GM19351 (cell line): ENCODE results near the gene COG5.

Source experiments
- ATAC-seq: cut with Tn5 transposase; IDR thresholded peaks from one replicate; pipeline ENCODE4 v1.9.1; 2021; ENCODE audit warnings: mild to moderate bottlenecking, moderate library complexity; ENCODE audit not compliant: unreplicated experiment

Gene COG5

DNA sequence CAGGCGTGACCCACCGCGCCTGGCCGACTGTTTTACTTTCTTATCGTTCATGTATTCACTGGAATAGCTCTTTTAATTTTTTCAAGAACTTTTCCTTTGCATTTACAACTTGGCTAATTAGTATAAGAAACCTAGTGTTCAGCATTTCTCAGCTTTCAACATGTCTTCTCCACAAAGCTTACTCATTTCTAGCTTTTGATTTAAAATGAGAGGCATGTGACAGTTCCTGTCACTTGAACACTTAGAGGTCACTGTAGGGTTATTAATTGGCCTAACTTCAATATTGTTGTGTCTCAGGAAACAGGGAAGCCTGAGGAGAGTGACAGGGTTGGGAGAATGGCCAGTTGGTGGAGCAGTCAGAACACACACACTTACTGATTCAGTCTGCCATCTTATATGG is 218.9 kb downstream of the COG5 start:
- no peak for ATAC-seq

DNA sequence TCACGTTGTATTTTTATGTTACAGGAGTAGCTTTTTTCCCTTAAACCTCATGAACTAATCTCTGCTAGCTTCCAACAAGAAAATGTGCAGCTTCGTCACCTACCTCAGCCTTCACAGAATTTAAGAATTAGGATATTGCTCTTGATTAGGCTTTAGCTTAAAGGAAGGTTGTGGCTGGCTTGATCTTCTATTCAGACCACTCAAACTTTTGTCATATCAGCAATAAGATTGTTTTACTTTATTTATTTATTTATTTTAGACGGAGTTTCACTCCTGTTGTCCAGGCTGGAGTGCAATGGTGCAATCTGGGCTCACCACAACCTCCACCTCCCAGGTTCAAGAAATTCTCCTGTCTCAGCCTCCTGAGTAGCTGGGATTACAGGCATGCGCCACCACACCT is 219.4 kb downstream of the COG5 start:
- no peak for ATAC-seq

DNA sequence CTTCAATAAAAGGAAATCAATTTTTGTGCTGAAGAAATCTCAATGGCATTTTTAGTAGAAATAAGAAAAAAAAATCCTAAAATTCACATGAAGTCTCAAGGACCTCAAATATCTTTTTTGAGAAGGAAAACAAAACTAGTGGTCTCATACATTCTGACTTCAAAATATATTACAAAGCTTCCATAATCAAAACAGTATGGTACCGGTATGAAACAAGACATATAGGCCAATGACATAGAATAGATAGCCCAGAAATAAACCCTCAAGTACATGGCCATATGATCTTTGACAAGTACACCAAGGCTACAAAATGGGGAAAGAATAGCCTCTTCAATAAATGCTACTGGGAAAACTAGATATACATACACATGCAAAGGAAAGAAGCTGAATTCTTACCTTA is 225.6 kb downstream of the COG5 start:
- ATAC-seq, result no peak

DNA sequence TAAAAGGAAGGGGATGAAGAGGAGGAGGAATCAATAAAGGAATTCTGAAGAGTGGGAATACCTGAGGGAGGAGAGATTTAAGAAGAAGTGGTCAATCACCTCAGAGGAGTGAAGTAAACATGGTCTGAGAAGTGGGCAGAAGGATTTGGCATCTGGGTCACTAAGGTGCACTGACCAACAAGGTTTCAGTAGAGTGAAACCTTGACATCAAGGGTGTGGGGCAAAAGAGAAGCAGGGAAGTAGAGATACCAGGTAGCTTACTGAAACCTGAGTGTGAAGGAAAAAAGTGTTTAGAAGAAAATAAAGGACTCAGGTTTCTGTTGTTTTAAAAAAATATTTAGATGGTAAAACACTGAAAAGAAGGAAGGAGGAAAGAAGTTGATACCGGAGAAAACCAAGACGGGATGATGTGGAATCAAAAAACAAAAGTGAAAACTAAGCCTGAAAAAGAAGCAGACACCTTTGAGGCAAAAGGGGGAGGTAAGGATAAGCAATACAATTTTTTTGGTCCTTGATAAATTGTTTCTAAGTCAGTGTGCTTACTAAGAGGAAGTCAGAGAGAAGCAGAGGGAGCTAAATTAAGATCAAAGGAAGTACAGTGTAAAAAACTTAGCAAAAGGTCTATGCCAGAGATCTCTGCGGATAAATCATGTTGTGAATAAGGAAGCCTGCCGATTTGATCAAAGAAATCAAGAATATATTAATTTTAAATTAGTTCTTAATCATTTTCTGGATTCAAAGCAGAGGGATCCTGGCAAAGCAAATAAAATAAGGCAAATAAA is 231.0 kb downstream of the COG5 start:
- ATAC-seq, result peak; percentile 73

DNA sequence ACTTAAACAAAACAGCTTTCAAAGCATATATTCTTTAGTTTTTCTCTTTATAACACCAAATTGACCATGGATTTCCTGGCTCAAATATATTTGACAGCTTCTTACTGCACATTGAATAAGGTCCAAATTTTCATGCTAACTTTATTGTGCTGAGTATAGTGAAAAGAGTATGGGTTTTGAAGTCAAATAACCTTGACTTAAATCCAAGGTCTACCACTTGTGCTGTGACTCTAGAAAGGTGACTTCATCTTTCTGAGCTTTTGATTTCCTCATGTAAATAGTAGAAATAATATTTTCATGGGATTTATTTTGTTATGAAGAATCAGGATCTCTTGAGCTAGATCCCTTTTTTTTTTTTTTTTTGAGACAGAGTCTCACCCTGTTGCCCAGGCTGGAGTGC is 233.2 kb downstream of the COG5 start:
- ATAC-seq, result no peak

DNA sequence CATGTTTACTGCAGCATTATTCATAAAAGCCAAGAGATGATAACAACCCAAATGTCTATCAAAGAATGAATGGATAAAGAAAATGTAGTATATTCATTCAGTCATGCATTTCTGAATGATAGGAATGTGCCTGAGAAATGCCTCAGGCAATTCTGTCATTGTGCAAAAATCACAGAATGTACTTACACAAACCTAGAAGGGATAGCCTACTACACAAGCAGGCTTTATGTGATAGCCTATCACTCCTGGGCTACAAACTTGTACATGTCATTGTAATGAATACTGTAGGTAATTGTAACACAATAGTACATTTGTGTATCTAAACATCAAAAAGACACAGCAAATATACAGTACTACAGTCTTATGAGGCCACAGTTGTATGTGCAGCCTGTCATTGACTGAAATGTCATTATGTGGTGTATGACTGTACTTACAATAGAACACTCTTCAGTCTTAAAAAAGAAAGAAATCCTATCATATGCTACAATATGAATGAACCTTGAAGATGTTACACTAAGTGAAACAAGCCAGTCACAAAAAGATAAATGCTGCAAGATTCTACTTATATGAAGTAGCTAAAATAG is 235.6 kb downstream of the COG5 start:
- ATAC-seq, result no peak

DNA sequence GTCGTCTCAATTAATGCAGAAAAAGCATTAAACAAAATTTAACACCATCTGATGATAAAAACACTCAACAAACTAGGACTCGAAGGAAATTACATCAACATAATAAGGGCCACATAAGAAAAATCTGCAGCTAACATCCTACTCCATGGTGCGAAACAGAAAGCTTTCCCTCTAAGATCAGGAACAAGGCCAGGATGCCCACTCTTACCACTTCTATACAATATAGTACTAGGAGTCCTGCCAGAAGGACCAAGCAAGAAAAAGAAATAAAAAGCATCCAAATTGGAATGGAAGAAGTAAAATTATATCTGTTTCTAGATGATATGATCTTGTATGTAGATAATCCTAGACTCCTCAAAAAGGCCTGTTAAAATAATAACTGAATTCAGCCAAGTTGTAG is 237.7 kb downstream of the COG5 start:
- ATAC-seq, result no peak

DNA sequence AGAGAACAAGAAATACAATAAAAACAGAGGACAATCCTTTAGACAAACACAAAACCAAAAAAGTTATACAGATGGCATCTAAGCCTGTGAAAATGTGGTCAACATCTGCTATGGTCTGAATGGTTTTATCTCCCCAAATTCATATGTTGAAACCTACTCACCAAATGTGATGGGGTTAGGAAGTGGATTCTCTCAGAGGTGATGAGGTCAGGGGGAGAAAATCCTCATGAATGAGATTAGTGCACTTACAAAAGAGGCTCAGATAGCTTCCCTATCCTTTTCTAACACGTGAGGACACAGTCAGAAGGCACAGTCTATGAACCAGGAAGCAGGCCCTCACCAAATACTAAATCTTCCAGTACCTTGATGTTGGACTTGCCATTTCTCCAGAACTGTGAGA is 241.7 kb downstream of the COG5 start:
- ATAC-seq, result no peak

DNA sequence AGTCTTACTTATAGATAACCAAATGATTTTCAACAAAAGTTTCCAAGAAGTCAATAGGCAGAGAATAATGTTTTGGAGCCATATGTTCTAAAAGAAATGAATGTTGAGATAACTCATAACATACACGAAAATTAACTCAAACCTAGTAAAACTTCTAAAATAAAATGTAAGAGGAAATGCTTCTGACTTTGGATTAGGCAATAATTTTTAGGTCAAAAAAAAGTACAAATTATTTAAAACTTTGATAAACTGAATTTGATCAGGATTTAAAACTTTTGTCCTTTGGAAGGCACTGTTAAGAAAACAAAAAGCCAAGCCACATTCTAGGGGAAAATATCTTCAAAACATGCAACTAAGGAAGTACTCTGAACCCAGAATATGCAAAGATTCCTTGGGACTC is 242.1 kb downstream of the COG5 start:
- no peak for ATAC-seq

DNA sequence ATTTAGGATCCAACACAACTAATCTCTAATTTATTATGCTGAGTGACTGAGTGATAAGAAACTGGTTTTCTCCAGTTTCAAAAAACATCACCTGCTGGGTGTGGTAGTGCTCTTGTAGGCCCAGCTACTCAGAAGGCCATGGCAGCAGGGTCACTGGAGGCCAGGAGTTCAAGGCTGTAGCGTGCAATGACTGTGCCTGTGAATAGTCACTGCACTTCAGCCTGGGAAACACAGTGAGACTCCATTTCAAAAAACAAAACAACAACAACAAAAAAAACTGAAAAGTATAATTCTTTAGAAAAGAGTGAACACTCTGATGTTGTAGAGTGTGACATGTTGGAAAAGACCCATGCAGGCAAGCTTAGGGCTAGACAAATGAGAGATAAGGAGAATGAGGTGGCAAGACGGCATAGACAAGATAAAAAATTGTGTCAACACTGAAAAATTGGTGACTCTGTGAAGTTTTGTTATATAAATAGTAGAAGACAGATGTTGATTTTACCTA is 243.9 kb downstream of the COG5 start:
- ATAC-seq, result no peak

DNA sequence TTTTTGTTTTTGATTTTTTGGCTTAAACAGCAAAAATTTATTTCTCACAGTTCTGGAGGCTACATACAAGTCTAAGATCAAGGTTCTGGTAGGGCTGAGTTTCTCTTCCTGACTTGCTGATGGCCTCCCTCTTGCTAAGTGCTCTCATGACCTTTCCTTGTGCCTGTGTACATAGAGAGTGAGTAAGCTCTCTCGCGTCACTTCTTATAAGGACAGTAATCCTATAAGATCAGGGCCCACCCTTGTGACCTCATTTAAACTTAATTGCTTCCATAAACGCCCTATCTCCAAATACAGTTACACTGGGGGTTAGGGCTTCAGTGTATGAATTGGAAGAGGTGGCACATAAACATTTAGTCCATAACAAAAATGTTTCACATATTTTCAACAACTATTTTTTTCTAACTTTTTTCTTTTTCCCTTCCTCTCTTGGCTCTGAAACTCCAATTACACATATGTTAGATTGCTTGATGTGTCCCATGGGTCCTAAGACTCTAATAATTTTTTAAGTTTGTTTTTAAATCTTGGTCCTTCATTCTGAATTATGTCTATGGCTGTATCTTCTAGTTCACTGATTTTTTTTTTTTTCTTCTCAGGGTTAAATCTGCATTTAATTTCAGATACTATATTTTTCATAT is 245.1 kb downstream of the COG5 start:
- no peak for ATAC-seq

DNA sequence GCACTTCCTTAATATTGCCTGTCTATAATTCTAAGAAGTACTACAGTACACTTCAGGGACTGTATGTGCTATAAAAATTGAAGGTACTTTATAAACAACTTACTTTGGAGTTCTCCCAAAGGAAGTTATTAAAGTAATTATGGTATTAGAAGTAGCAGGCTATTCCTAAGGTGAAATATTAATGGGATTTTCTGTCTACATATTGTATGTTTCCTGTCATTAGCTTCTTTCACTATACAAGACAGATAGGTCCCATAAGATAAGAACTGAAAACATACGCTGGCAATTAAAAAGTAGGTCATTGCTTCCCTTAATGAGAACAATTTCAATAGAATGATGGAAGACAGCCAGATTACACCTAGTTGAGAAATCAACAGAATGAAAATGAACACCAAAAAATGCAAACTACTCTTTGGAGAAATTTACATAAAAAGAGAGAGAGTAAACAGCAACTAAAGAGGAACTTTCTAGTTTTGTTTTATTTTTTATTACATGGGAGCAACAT is 248.0 kb downstream of the COG5 start:
- no peak for ATAC-seq

DNA sequence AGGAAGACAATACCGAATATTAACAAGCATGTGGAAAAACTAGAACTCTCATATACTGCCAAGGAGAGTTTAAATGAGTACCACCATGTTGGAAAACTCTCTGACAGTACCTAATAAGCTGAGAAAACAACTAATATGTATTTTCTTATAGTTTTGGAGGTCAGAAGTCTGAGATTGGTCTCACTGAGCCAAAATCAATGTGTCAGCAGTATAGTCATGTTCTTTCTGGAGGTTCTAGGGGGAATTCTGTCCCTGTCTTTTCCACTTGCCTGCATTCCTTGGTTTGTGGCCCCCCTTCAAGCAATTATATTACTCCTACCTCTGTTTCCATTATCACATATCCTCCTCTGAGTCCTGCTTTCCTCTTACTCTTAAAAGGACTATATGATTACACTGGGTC is 250.4 kb downstream of the COG5 start:
- no peak for ATAC-seq

DNA sequence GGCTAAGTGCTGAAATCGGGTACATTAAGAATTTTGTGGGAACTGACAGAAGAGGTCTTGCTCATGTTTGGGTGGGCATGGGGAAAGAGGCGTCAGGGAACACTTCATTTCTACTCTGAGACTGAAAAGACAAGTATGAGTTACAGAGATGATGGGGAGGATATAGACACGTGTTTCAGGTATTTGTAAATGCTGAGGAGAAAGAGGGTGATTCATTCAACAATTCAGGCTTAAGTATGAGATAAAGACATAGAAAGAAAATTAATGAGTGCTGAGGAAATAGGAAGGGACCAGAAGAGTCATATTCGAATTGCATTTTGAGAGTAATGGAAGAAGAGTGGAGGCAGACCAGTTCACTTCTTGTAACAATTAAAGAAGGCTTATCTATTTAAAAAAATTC is 251.3 kb downstream of the COG5 start:
- no peak for ATAC-seq

DNA sequence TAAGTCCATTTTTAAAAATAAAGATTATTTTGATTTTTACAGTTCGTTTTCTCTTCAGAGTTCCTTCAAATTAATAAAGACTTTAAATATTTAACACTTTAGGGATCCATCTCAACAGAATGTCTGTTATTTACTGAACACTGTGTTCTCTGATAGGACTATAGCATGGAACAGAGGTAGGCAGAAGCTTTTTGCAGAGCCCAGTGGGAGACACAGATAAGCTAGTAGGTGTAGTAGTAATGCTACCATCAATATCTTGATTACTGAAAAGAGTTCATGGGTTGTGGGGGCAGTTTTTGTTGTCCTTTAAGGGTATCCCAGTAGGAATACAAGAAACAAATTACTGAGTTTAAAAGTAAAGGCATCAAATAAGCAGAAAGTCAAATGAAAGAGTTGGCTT is 254.4 kb downstream of the COG5 start:
- no peak for ATAC-seq

DNA sequence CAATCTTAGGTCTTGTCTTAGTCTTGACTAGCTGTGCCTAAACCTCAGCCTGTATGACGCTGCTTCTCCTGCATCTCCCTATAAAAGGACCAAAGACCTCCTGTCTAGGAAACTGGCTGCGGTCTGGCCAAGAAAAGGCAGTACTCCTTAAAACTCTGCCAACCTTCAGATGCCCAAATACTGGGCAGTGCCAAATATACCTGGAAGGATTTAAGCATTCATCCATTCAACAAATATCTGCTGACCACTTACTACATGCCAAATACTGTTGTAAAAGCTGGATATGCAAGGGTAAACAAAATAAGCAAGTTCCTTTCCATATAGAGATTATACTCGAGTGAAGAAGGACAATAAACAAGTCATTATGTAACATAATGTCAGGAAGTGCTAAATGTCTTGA is 259.1 kb downstream of the COG5 start:
- ATAC-seq, result no peak

DNA sequence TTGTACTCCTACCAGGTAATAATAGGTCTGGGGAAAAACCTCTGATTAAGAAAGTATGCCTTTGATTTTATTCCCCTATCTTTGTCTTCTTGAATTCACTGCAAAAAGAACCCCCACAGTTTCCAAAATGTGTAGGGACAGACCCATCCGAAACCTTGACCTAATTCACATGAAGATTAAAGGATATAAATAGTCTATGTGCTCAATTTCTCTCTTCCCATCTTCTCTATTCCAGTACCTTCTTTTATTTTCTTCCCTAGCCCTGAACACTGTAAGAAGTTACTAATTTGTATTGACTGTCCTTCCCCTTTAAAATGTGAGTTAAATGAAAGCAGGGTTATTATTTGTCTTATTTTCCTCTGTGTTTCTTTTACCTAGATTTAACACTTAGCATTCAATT is 259.7 kb downstream of the COG5 start:
- ATAC-seq, result no peak

DNA sequence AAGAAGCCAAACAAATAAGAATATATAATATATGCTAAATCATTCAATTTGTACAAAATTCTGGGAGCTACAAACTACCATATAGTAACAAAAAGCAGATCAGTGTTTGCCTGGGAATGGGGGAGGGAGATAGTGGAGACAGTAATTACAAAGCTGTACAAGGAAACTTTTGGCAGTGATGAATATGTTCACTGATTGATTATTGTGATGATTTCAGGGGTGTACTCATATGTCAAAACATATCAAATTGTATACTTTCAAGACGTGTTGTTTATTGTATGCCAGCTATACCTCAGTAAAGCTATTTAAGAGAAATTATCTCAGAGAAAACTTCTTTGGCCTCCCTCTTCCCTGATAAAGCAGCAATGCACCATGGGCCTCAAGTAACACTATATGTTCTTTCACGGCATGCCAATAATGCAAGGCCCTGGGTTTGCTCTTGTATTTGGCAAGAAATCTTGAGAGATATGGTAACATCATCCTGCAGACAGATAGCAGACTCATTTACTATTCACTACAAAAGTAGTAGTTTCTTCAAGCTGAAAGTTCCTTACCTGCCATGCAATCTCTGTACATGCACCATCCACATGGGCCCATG is 261.4 kb downstream of the COG5 start:
- no peak for ATAC-seq

DNA sequence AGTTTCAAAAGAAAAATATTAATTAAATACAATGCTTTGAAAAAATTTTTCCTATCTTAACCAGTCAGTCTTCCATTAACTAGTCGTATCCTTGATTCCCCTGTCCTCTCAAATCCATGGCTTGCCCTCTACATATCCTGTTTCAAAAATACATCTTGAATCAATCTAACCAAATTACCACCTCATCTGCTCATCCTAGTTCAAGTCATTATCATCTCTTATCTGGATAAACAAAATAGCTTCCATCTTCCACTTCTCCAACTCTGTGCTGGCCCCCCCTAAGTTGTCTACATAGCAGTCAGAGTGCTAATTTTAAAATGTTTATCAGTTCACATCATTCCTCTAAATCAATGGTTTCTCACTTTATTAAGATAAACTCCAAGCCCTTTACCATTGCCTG is 269.5 kb downstream of the COG5 start:
- ATAC-seq, result no peak

DNA sequence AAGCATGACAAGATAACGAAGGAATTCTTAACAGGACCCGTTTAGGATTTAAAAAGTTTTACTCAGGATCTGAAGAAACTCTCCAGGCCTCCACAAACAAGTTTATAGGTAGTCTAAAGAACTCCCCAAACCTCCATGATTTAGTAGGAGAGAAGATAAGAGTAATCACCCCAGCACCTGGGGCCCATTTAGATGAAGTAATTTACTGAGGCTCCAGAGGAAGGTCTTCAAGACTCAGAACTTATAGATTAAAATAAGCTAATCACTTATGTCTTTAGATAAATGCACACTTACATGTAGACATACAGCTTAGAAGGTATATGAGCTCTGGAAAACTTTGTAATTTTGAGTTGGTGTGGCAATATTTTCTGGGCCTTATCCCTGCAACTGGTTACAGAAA is 271.1 kb downstream of the COG5 start:
- ATAC-seq, result no peak

DNA sequence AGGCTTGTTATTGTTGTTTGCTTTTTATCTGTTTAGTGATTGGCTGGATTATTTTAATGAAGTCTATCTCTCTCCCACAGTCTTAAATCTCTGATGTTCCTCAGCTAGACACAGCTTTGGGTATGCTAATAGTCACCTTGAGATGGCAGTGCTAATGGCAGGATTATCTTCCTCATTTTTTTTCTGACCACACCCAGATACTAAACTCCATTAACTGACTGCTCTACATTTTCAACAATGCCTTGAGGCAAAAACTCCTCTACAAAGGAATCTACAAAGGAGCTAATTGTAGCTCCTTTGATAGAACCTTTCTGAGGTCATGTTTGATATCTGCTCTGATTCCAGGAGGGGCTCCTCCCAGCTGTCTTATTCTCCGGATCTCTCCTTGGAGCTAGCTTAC is 272.3 kb downstream of the COG5 start:
- ATAC-seq, result no peak
